SK-N-SH treated with all-trans-retinoic acid at 6 μM for 48 hours (cell line): ENCODE results near the gene SMIM27.
"Not testable (repeated sequence)": the region's sequence is repeated elsewhere in the genome, so short reads cannot be mapped to it uniquely, and the experiment has no call there.

ENCODE experiments used
- ATAC-seq: fragments of 200-7000 bp; cut with Tn5 transposase; 3 replicates; pipeline ENCODE4 v1.9.1; 2020; ENCODE audit warnings: mild to moderate bottlenecking, moderate library complexity
- ARNTL ChIP-seq: fragments of 450-650 bp; formaldehyde crosslinking; IDR thresholded peaks from 2 replicates; pipeline ENCODE4 v1.5.0; 2020; ENCODE audit warnings: low read depth, mild to moderate bottlenecking, moderate library complexity, borderline replicate concordance
- BACH2 ChIP-seq: fragments of 250-450 bp; sonication (Bioruptor Pico); IDR thresholded peaks from 2 replicates; pipeline ENCODE4 v1.9.0; 2021; ENCODE audit warnings: mild to moderate bottlenecking, borderline replicate concordance
- CREB5 ChIP-seq: fragments of 250-450 bp; sonication (Bioruptor Pico); IDR thresholded peaks from 2 replicates; pipeline ENCODE4 v1.5.1; 2020; ENCODE audit warnings: low read depth, mild to moderate bottlenecking, moderate library complexity
- CSDC2 ChIP-seq: fragments of 250-450 bp; sonication (Bioruptor Pico); IDR thresholded peaks from 2 replicates; pipeline ENCODE4 v1.5.0; 2020; ENCODE audit warnings: mild to moderate bottlenecking, moderate library complexity
- CSRNP3 ChIP-seq: fragments of 250-450 bp; sonication (Bioruptor Pico); IDR thresholded peaks from 2 replicates; pipeline ENCODE4 v1.5.1; 2021; ENCODE audit warnings: mild to moderate bottlenecking, moderate library complexity
- ESRRG ChIP-seq: fragments of 250-450 bp; sonication (Bioruptor Pico); IDR thresholded peaks from 2 replicates; pipeline ENCODE4 v1.6.1; 2021; ENCODE audit warnings: mild to moderate bottlenecking
- GLIS3 ChIP-seq: fragments of 250-450 bp; sonication (Bioruptor Pico); IDR thresholded peaks from 2 replicates; pipeline ENCODE4 v1.5.0; 2020; ENCODE audit warnings: mild to moderate bottlenecking, moderate library complexity
- ISL1 ChIP-seq: fragments of 250-450 bp; sonication (Bioruptor Pico); IDR thresholded peaks from 2 replicates; pipeline ENCODE4 v2.1.2; 2022; ENCODE audit warnings: mild to moderate bottlenecking, moderate library complexity
- OSR1 ChIP-seq: fragments of 250-450 bp; sonication (Bioruptor Pico); IDR thresholded peaks from 2 replicates; pipeline ENCODE4 v1.8.0; 2022; ENCODE audit warnings: moderate library complexity, mild to moderate bottlenecking, inconsistent platforms
- POU6F1 ChIP-seq: fragments of 250-450 bp; sonication (Bioruptor Pico); IDR thresholded peaks from 2 replicates; pipeline ENCODE4 v1.8.0; 2021; ENCODE audit warnings: low read depth, mild to moderate bottlenecking, moderate library complexity, borderline replicate concordance
- RARB ChIP-seq: fragments of 250-450 bp; sonication (Bioruptor Pico); IDR thresholded peaks from 2 replicates; pipeline ENCODE4 v1.8.0; 2021; ENCODE audit warnings: mild to moderate bottlenecking, moderate library complexity
- SNAI2 ChIP-seq: fragments of 250-450 bp; sonication (Bioruptor Pico); IDR thresholded peaks from 2 replicates; pipeline ENCODE4 v1.5.0; 2020; ENCODE audit warnings: mild to moderate bottlenecking, moderate library complexity
- TCF4 ChIP-seq: fragments of 250-450 bp; sonication (Bioruptor Pico); IDR thresholded peaks from 2 replicates; pipeline ENCODE4 v1.8.0; 2021; ENCODE audit warnings: mild to moderate bottlenecking, moderate library complexity, borderline replicate concordance
- TOX ChIP-seq: fragments of 250-450 bp; sonication (Bioruptor Pico); IDR thresholded peaks from 2 replicates; pipeline ENCODE4 v1.8.0; 2021; ENCODE audit warnings: mild to moderate bottlenecking, moderate library complexity, borderline replicate concordance
- ZC3H10 ChIP-seq: fragments of 250-450 bp; sonication (Bioruptor Pico); IDR thresholded peaks from 2 replicates; pipeline ENCODE4 v1.5.1; 2021; ENCODE audit warnings: mild to moderate bottlenecking, moderate library complexity
- ZFP3 ChIP-seq: fragments of 250-450 bp; sonication (Bioruptor Pico); IDR thresholded peaks from 2 replicates; pipeline ENCODE4 v1.5.0; 2020; ENCODE audit warnings: mild to moderate bottlenecking, moderate library complexity
- ZFP30 ChIP-seq: fragments of 450-650 bp; formaldehyde crosslinking; IDR thresholded peaks from 2 replicates; pipeline ENCODE4 v1.5.0; 2022; ENCODE audit warnings: mild to moderate bottlenecking, moderate library complexity
- ZNF565 ChIP-seq: fragments of 450-650 bp; formaldehyde crosslinking; conservative IDR thresholded peaks from 2 replicates; pipeline ENCODE4 v1.5.0; 2020; ENCODE audit warnings: low read depth, mild to moderate bottlenecking, moderate library complexity
- ZNF70 ChIP-seq: fragments of 450-650 bp; formaldehyde crosslinking; IDR thresholded peaks from 2 replicates; pipeline ENCODE4 v1.5.0; 2020; ENCODE audit warnings: mild to moderate bottlenecking, moderate library complexity
- ZNF8 ChIP-seq: fragments of 450-650 bp; formaldehyde crosslinking; IDR thresholded peaks from 2 replicates; pipeline ENCODE4 v1.5.0; 2020; ENCODE audit warnings: mild to moderate bottlenecking, moderate library complexity
- TF ChIP-seq, protein P1 (sequence below): fragments of 250-450 bp; sonication (Bioruptor Pico); IDR thresholded peaks from 2 replicates; pipeline ENCODE4 v1.5.0; 2020; ENCODE audit warnings: mild to moderate bottlenecking, moderate library complexity

The SMIM27 gene

DNA sequence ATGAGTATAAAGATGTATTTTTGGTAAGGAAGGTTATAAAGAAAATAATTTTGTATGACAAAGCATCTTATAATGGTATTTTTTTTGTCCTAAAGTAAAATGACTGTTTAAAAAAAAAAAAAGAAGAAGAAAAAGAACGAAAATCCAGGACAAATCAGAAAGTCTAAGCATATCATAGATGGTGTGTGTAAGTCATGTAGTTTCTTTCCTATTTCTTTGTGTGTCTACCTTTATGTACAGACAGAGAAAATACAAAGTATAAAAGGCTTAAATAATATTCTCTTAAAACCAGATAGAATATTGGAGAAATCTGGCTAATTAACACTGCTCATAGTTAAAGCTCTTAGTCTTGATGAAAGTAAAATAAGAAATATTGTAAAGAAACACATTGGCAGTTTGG is 33.9 kb upstream of the SMIM27 start:
- ATAC-seq, result no peak
- TF ChIP-seq ZNF8 (CRISPR knock-in tag), result no peak
- TF ChIP-seq ARNTL (CRISPR knock-in tag), result no peak
- no peak for TF ChIP-seq OSR1 (CRISPR knock-in tag)

DNA sequence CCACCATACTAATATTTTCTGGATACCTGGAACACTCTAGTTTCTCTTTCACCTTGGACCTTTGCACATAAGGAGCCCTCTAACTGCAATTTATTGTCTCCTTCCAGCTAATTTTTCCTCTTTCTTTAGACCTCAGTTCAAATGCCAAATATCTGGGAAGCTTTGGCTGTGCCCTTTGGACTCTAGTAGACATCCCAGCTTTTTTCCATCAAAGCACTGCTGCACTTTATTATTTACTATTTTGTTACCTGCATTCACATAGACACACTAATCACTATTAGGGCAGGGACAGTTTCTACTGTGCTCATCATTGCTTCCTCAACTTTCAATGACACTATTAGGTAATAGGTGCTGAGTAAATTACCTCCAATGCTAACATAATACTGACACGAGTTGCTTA is 28.2 kb upstream of the SMIM27 start:
- TF ChIP-seq ESRRG (no peak), ZNF70 (CRISPR knock-in tag) (no peak), GLIS3 (CRISPR knock-in tag) (no peak), SNAI2 (no peak), POU6F1 (CRISPR knock-in tag) (no peak), TOX (CRISPR knock-in tag) (no peak), TCF4 (CRISPR knock-in tag) (no peak), ZFP3 (CRISPR knock-in tag) (no peak), CREB5 (no peak), ZFP30 (CRISPR knock-in tag) (no peak), CSDC2 (CRISPR knock-in tag) (no peak), ZC3H10 (CRISPR knock-in tag) (no peak), ZNF565 (no peak), ZNF8 (CRISPR knock-in tag) (no peak), OSR1 (CRISPR knock-in tag) (no peak), ARNTL (CRISPR knock-in tag) (no peak), ISL1 (CRISPR knock-in tag) (no peak), RARB (CRISPR knock-in tag) (no peak)
- no peak for ATAC-seq

DNA sequence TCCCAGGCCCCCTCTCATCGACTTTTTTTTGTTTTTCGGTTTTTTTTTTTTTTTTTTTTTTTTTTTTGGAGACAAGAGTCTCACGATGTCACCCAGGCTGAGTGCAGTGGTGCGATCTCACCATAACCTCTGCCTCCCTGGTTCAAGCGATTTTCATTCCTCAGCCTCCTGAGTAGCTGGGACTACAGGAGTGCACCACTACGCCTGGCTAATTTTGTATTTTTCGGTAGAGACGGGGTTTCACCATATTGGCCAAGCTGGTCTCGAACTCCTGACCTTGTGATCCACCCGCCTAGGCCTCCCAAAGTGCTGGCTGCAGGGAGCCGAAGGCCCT is 27.6 kb upstream of the SMIM27 start:
- ATAC-seq, result not testable (repeated sequence)

DNA sequence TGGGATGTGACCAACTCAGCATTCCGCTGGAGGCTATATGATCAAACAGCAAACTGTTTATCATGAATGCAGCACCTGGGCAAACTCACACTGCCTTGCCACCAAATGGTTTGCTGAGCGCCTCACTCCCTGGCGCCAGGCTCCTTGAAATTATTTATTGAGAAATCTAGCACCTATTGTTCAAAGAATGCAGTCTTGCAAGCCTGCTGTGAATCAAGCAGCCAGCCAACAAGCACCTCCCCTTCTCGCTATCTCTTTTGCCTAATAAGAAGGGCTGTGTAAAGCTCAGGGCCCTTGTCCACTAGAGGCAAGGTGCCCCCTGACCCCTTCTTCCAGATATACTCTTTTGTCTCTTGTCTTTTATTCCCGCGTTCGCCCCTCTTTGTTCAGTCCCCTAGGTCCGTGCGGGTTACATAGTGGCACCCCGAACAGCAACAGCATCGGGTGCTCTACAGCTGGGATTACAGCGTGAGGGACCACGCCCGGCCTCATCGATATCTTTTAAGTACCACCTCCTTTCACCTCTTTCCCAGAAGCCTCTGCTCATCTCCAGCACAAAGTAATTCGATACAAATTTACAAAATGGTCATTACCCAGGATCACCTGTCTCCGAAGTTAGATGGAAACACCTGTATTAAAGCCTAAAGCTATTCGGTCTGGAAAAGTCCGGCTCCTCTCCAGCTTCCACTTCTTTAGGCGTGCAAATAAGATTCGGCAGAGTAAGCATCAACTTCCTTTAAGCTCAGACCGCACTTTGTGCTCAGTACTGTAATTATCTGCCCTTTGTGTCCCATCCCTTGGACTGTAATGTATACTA is 27.0 kb upstream of the SMIM27 start:
- TF ChIP-seq OSR1 (CRISPR knock-in tag), result no peak
- TF ChIP-seq ESRRG, result no peak
- TF ChIP-seq ISL1 (CRISPR knock-in tag), result no peak
- no peak for TF ChIP-seq ZFP30 (CRISPR knock-in tag)
- TF ChIP-seq BACH2 (CRISPR knock-in tag), result no peak
- TF ChIP-seq POU6F1 (CRISPR knock-in tag), result no peak

DNA sequence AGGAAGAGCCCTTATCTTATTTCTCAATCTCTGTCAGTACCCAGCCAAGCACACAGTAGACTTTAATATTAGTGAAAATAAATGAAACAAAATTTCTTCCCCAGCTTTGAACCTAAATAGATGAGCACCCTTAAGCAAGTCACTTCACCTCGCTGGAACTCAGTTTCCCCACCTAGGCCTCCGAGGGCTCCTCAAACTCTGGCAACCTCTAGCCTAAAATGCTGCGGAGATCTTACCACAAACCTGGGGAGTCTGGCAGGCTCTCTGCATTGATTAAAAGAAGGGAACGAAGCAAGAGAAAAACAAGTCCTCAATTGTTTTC is 26.5 kb upstream of the SMIM27 start:
- ATAC-seq, result no peak; the same call in 2 of the 3 replicates

More for the DNA sequence above, 27.0 kb upstream of the SMIM27 start:
- ATAC-seq, result peak; percentile 9; the same call in 2 of the 3 replicates

More for the DNA sequence above, 26.5 kb upstream of the SMIM27 start:
- TF ChIP-seq CSRNP3 (CRISPR knock-in tag) (no peak), ZFP30 (CRISPR knock-in tag) (no peak), RARB (CRISPR knock-in tag) (no peak), ZNF8 (CRISPR knock-in tag) (no peak), ESRRG (no peak), SNAI2 (no peak), TOX (CRISPR knock-in tag) (no peak), GLIS3 (CRISPR knock-in tag) (no peak), OSR1 (CRISPR knock-in tag) (no peak), CREB5 (no peak)
- TF ChIP-seq, protein P1, sequence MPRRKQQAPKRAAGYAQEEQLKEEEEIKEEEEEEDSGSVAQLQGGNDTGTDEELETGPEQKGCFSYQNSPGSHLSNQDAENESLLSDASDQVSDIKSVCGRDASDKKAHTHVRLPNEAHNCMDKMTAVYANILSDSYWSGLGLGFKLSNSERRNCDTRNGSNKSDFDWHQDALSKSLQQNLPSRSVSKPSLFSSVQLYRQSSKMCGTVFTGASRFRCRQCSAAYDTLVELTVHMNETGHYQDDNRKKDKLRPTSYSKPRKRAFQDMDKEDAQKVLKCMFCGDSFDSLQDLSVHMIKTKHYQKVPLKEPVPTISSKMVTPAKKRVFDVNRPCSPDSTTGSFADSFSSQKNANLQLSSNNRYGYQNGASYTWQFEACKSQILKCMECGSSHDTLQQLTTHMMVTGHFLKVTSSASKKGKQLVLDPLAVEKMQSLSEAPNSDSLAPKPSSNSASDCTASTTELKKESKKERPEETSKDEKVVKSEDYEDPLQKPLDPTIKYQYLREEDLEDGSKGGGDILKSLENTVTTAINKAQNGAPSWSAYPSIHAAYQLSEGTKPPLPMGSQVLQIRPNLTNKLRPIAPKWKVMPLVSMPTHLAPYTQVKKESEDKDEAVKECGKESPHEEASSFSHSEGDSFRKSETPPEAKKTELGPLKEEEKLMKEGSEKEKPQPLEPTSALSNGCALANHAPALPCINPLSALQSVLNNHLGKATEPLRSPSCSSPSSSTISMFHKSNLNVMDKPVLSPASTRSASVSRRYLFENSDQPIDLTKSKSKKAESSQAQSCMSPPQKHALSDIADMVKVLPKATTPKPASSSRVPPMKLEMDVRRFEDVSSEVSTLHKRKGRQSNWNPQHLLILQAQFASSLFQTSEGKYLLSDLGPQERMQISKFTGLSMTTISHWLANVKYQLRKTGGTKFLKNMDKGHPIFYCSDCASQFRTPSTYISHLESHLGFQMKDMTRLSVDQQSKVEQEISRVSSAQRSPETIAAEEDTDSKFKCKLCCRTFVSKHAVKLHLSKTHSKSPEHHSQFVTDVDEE (CRISPR knock-in tag), result no peak
